GM21619 (cell line): ENCODE data around the gene ADRB2.
"Not testable (repeated sequence)": the region's sequence is repeated elsewhere in the genome, so short reads cannot be mapped to it uniquely, and the experiment has no call there.

Experiments
- ATAC-seq: cut with Tn5 transposase; IDR thresholded peaks from one replicate; pipeline ENCODE4 v1.9.1; 2021; ENCODE audit not compliant: unreplicated experiment

Gene ADRB2

GRCh38 chr5:148853868-148854267, 27.5 kb downstream of the ADRB2 start:
- peak; percentile 58 for ATAC-seq

- no peak for ATAC-seq
Observed at GRCh38 chr5:148855249-148856008, 29.0 kb downstream of the ADRB2 start.

- no peak for ATAC-seq
Observed at GRCh38 chr5:148856009-148856367, 29.6 kb downstream of the ADRB2 start.

- no peak for ATAC-seq
Observed at GRCh38 chr5:148856424-148856823, 30.0 kb downstream of the ADRB2 start.

GRCh38 chr5:148857474-148857873, 31.1 kb downstream of the ADRB2 start:
- ATAC-seq = no peak

- ATAC-seq = no peak
Observed at GRCh38 chr5:148858106-148858505, 31.7 kb downstream of the ADRB2 start.

GRCh38 chr5:148858547-148858946, 32.1 kb downstream of the ADRB2 start:
- ATAC-seq = no peak

- no peak for ATAC-seq
Observed at GRCh38 chr5:148859703-148860102, 33.3 kb downstream of the ADRB2 start.

GRCh38 chr5:148860599-148860998, 34.2 kb downstream of the ADRB2 start:
- no peak for ATAC-seq

GRCh38 chr5:148861088-148861487, 34.7 kb downstream of the ADRB2 start:
- ATAC-seq = no peak

- ATAC-seq = no peak
Observed at GRCh38 chr5:148861696-148862095, 35.3 kb downstream of the ADRB2 start.

- no peak for ATAC-seq
Observed at GRCh38 chr5:148864113-148864841, 37.9 kb downstream of the ADRB2 start.

GRCh38 chr5:148866024-148866423, 39.6 kb downstream of the ADRB2 start:
- ATAC-seq = no peak

GRCh38 chr5:148873120-148873519, 46.7 kb downstream of the ADRB2 start:
- no peak for ATAC-seq

GRCh38 chr5:148873690-148874485, 47.5 kb downstream of the ADRB2 start:
- ATAC-seq = no peak

GRCh38 chr5:148875205-148875875, 48.9 kb downstream of the ADRB2 start:
- ATAC-seq = no peak

GRCh38 chr5:148877436-148877835, 51.0 kb downstream of the ADRB2 start:
- not testable (repeated sequence) for ATAC-seq
